HUES64 (cell line): ENCODE results near the gene DCTN5.

ENCODE experiments used
- H3K27ac ChIP-seq: 2 replicates; pipeline ENCODE4 v1.7.0; 2013; ENCODE audit warnings: low read depth, low read length, inconsistent platforms
- H3K27me3 ChIP-seq: 2 replicates; pipeline ENCODE4 v1.6.1; 2013; ENCODE audit warnings: mild to moderate bottlenecking, low read length; ENCODE audit not compliant: insufficient read depth
- H3K36me3 ChIP-seq: 2 replicates; pipeline ENCODE4 v1.6.1; 2013; ENCODE audit warnings: mild to moderate bottlenecking, low read length; ENCODE audit not compliant: insufficient read depth
- H3K4me1 ChIP-seq: 2 replicates; pipeline ENCODE4 v1.6.1; 2013; ENCODE audit warnings: mild to moderate bottlenecking, low read length, moderate library complexity; ENCODE audit not compliant: insufficient read depth
- H3K4me3 ChIP-seq: 2 replicates; pipeline ENCODE4 v1.5.1; 2013; ENCODE audit warnings: mild to moderate bottlenecking, low read length, moderate library complexity
- H3K9ac ChIP-seq: 2 replicates; pipeline ENCODE4 v1.6.1; 2013; ENCODE audit warnings: mild to moderate bottlenecking, low read depth, low read length
- H3K9me3 ChIP-seq: 2 replicates; pipeline ENCODE4 v1.6.1; 2013; ENCODE audit warnings: low read depth, low read length; ENCODE audit not compliant: insufficient read depth
- WGBS: fragments of 150-250, 120-280 bp; methylation state at CpG from one replicate; pipeline ENCODE4 v1.1.7; 2013; ENCODE audit warnings: missing lambda C conversion rate; 5-methylcytosine and 5-hydroxymethylcytosine counted together

DCTN5 gene

GRCh38 chr16:23695756-23696155 is 54.5 kb downstream of the DCTN5 start:
- Histone ChIP-seq H3K36me3 (peaks cover 8% of the 10 kb centered on the region), H3K4me3 (no peak overlapping the region), H3K27ac (no peak overlapping the region), H3K27me3 (no peaks in the 10 kb centered on the region), H3K9me3 (no peaks in the 10 kb centered on the region), H3K9ac (no peak overlapping the region), H3K4me1 (peaks cover 5% of the 10 kb centered on the region)
- WGBS: 79% methylated on average over 11 of the region's 11 CpGs

DNA sequence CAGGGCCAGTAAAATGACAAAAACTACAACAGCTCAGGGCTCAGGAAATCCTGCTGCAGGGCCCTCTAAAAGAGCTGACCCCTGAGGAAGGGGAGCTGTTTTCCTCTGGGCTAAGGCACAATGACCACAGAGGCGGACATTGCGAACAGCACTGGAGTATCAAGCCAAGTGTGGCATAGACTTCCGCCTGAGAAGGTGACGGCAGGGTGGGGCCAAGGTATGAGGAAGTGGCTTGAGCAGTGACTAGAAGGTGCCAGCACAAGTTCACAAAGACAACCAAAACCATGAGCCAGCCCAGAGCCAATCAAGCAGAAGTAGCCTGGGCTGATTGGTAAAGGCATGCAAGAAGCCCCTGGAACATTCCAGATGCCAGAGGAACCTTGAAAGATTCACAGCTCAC is 57.8 kb downstream of the DCTN5 start:
- H3K9ac ChIP-seq: no peak overlapping the region
- WGBS: 95% methylated on average over 4 of the region's 4 CpGs
- H3K9me3 ChIP-seq: no peaks in the 10 kb centered on the region
- H3K36me3 ChIP-seq: no peaks in the 10 kb centered on the region
- peaks cover 9% of the 10 kb centered on the region for H3K4me1 ChIP-seq
- H3K4me3 ChIP-seq: no peak overlapping the region
- H3K27ac ChIP-seq: no peak overlapping the region
- H3K27me3 ChIP-seq: no peaks in the 10 kb centered on the region

GRCh38 chr16:23700093-23700492 is 58.8 kb downstream of the DCTN5 start:
- no peak overlapping the region for H3K9ac ChIP-seq
- WGBS: 72% methylated on average over 1 of the region's 2 CpGs
- no peaks in the 10 kb centered on the region for H3K9me3 ChIP-seq
- no peaks in the 10 kb centered on the region for H3K27me3 ChIP-seq
- no peak overlapping the region for H3K4me3 ChIP-seq
- H3K4me1 ChIP-seq: peaks cover 7% of the 10 kb centered on the region
- no peaks in the 10 kb centered on the region for H3K36me3 ChIP-seq
- H3K27ac ChIP-seq: no peak overlapping the region

- 40% methylated on average over 8 of the region's 8 CpGs for WGBS
- peak overlapping the region; percentile 26; the same call in 1 of the 2 replicates for H3K27ac ChIP-seq
- H3K4me3 ChIP-seq: no peak overlapping the region
- H3K9ac ChIP-seq: no peak overlapping the region
- H3K4me1 ChIP-seq: peaks cover 7% of the 10 kb centered on the region
- H3K27me3 ChIP-seq: no peaks in the 10 kb centered on the region
- no peaks in the 10 kb centered on the region for H3K9me3 ChIP-seq
- H3K36me3 ChIP-seq: no peaks in the 10 kb centered on the region
Measured at GRCh38 chr16:23700509-23700908, 59.2 kb downstream of the DCTN5 start.

- 70% methylated on average over 7 of the region's 8 CpGs for whole genome bisulfite sequencing
- H3K27ac ChIP-seq: peak overlapping the region; percentile 26; the same call in 1 of the 2 replicates
- no peaks in the 10 kb centered on the region for H3K9me3 ChIP-seq
- no peak overlapping the region for H3K9ac ChIP-seq
- no peaks in the 10 kb centered on the region for H3K27me3 ChIP-seq
- H3K36me3 ChIP-seq: no peaks in the 10 kb centered on the region
- peaks cover 7% of the 10 kb centered on the region for H3K4me1 ChIP-seq
- no peak overlapping the region for H3K4me3 ChIP-seq
Measured at GRCh38 chr16:23701045-23701444, 59.8 kb downstream of the DCTN5 start.

- Histone ChIP-seq H3K9ac (no peak overlapping the region), H3K4me3 (no peak overlapping the region), H3K27me3 (no peaks in the 10 kb centered on the region), H3K4me1 (peaks cover 7% of the 10 kb centered on the region), H3K36me3 (no peaks in the 10 kb centered on the region), H3K9me3 (no peaks in the 10 kb centered on the region), H3K27ac (no peak overlapping the region)
- WGBS: 77% methylated on average over 2 of the region's 2 CpGs
Measured at GRCh38 chr16:23702951-23703350, 61.7 kb downstream of the DCTN5 start.

DNA sequence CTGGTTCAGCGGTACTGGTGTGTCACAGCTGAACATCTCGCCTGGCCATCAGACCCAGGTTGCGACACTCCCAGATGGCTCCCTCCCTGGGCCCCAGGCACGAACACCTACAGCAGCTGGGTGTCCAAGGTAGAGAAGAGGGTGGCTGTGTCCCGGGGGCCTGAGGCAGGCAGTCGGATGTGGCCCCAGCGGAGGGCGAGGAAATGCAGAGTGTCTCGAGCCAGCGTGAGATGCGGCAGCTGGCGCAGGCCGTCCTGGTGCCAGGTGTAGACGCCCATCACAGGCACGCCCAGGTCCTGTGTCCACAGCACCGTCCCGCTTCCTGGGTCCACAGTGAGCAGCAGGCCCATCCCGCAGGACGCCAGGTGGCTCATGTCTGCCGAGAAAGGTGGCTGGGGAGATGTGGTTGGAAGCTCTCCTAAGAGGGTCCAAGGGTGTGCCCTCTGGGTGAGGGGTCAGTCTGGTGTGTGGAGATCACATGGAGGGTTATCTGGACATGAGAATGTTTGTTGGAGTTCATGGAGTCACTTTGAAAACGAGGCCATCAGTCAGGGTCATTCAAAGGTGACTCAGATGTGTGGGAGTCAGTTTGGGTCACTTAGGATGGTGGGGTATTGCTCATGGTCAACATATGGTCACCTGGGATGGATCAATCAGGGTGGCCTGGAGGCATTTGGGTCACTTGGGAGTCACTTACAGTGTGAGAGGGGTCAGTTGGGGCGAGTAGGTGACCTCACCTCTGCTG is 63.7 kb downstream of the DCTN5 start:
- Histone ChIP-seq H3K27me3 (no peaks in the 10 kb centered on the region), H3K9ac (no peak overlapping the region), H3K4me1 (peaks cover 7% of the 10 kb centered on the region), H3K4me3 (no peak overlapping the region), H3K36me3 (no peaks in the 10 kb centered on the region), H3K27ac (no peak overlapping the region), H3K9me3 (peaks cover 7% of the 10 kb centered on the region; the same call in 1 of the 2 replicates)
- 94% methylated on average over 22 of the region's 22 CpGs for WGBS

GRCh38 chr16:23705517-23705902 is 64.2 kb downstream of the DCTN5 start:
- WGBS: 98% methylated on average over 2 of the region's 2 CpGs
- Histone ChIP-seq H3K27me3 (no peaks in the 10 kb centered on the region), H3K9me3 (peaks cover 8% of the 10 kb centered on the region; the same call in 1 of the 2 replicates), H3K27ac (no peak overlapping the region), H3K4me1 (peaks cover 7% of the 10 kb centered on the region), H3K4me3 (no peak overlapping the region), H3K36me3 (no peaks in the 10 kb centered on the region), H3K9ac (no peak overlapping the region)

DNA sequence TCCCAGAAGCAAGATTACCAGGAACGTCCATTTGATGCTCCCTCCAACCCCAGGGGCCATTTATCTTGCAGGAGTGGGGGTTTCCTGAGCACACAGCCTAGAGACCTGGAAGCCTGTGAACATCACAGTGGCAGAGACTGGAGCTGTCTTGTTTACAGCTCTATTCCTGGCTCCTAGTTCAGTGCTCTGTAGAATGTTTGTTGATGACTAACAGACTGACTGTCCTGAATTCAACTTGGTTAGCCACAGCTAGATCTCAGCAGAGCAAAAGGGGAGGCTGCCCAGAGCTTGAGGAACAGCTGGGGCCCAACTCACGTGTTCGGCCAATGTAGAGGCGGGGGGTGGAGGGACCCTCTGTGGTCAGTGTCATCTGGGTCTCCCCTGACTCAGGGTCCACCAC is 65.2 kb downstream of the DCTN5 start:
- no peaks in the 10 kb centered on the region for H3K36me3 ChIP-seq
- peaks cover 8% of the 10 kb centered on the region; the same call in 1 of the 2 replicates for H3K9me3 ChIP-seq
- H3K9ac ChIP-seq: no peak overlapping the region
- no peaks in the 10 kb centered on the region for H3K27me3 ChIP-seq
- no peak overlapping the region for H3K27ac ChIP-seq
- no peaks in the 10 kb centered on the region for H3K4me1 ChIP-seq
- H3K4me3 ChIP-seq: no peak overlapping the region
- 93% methylated on average over 4 of the region's 4 CpGs for WGBS

DNA sequence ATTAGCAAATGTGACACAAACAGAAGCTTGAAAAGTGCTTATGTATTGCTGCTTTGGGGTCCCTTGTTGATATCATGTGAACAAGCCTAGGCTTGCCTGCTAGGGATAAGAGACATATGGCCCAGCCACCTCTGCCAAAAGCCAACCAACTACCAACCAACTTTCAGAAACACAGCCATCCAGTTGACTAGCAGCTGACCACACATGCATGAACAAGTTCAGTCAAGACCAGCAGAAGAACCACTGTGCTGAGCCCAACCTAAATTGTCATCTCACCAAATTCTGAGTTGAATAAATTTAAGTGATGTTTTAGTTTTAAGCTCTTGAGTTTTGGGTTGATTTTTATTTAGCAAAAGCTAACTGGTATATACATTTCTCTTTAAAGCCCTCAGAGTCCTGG is 68.3 kb downstream of the DCTN5 start:
- peaks cover 8% of the 10 kb centered on the region; the same call in 1 of the 2 replicates for H3K9me3 ChIP-seq
- no peak overlapping the region for H3K4me3 ChIP-seq
- H3K4me1 ChIP-seq: no peaks in the 10 kb centered on the region; the same call in 1 of the 2 replicates
- H3K27me3 ChIP-seq: peaks cover 18% of the 10 kb centered on the region
- no peaks in the 10 kb centered on the region for H3K36me3 ChIP-seq
- no peak overlapping the region for H3K9ac ChIP-seq
- no peak overlapping the region for H3K27ac ChIP-seq

- Histone ChIP-seq H3K9ac (no peak overlapping the region), H3K27ac (no peak overlapping the region), H3K27me3 (peaks cover 18% of the 10 kb centered on the region), H3K4me1 (no peaks in the 10 kb centered on the region; the same call in 1 of the 2 replicates), H3K36me3 (no peaks in the 10 kb centered on the region), H3K4me3 (no peak overlapping the region), H3K9me3 (peaks cover 8% of the 10 kb centered on the region; the same call in 1 of the 2 replicates)
- 92% methylated on average over 2 of the region's 2 CpGs for WGBS
Measured at GRCh38 chr16:23710008-23710407, 68.7 kb downstream of the DCTN5 start.
